Parathyroid adenoma (tissue), 2 donors: ENCODE data around the gene SYPL1.

Experiments
- H2AFZ ChIP-seq: fragments of 300-600 bp; sonication (generic); one replicate; pipeline ENCODE4 v1.7.0; 2017; ENCODE audit warnings: antibody characterized with exemption, mild to moderate bottlenecking
- H3K27ac ChIP-seq: fragments of 300-600 bp; sonication (generic); one replicate; pipeline ENCODE4 v1.7.0; 2017
- H3K27me3 ChIP-seq: fragments of 300-600 bp; sonication (generic); one replicate; pipeline ENCODE4 v1.7.0; 2017; ENCODE audit warnings: low read length; ENCODE audit not compliant: control insufficient read depth, insufficient read depth
- H3K36me3 ChIP-seq: fragments of 300-600 bp; sonication (generic); one replicate; pipeline ENCODE4 v1.7.0; 2017; ENCODE audit warnings: low read length; ENCODE audit not compliant: control insufficient read depth, insufficient read depth
- H3K4me1 ChIP-seq: fragments of 300-600 bp; sonication (generic); one replicate; pipeline ENCODE4 v1.7.0; 2017; ENCODE audit warnings: control low read depth
- H3K4me2 ChIP-seq: fragments of 300-600 bp; sonication (generic); one replicate; pipeline ENCODE4 v1.7.0; 2017; ENCODE audit warnings: low read length
- H3K4me3 ChIP-seq: fragments of 300-600 bp; sonication (generic); one replicate; pipeline ENCODE4 v1.7.0; 2017; ENCODE audit warnings: low read depth, low read length
- H3K79me2 ChIP-seq: fragments of 300-600 bp; sonication (generic); one replicate; pipeline ENCODE4 v1.7.0; 2017; ENCODE audit warnings: control low read depth
- H3K9ac ChIP-seq: fragments of 300-600 bp; sonication (generic); one replicate; pipeline ENCODE4 v1.7.0; 2017; ENCODE audit warnings: mild to moderate bottlenecking
- H3K9me3 ChIP-seq: fragments of 300-600 bp; sonication (generic); one replicate; pipeline ENCODE4 v1.7.0; 2017; ENCODE audit warnings: low read length; ENCODE audit not compliant: control insufficient read depth
- TF ChIP-seq, protein P1 (sequence below): fragments of 300-600 bp; sonication (generic); IDR thresholded peaks from one replicate; pipeline ENCODE4 v1.7.0; 2017; ENCODE audit warnings: antibody characterized with exemption, mild to moderate bottlenecking
- donor health status: primary hyperparathyroidism.

The SYPL1 gene

DNA sequence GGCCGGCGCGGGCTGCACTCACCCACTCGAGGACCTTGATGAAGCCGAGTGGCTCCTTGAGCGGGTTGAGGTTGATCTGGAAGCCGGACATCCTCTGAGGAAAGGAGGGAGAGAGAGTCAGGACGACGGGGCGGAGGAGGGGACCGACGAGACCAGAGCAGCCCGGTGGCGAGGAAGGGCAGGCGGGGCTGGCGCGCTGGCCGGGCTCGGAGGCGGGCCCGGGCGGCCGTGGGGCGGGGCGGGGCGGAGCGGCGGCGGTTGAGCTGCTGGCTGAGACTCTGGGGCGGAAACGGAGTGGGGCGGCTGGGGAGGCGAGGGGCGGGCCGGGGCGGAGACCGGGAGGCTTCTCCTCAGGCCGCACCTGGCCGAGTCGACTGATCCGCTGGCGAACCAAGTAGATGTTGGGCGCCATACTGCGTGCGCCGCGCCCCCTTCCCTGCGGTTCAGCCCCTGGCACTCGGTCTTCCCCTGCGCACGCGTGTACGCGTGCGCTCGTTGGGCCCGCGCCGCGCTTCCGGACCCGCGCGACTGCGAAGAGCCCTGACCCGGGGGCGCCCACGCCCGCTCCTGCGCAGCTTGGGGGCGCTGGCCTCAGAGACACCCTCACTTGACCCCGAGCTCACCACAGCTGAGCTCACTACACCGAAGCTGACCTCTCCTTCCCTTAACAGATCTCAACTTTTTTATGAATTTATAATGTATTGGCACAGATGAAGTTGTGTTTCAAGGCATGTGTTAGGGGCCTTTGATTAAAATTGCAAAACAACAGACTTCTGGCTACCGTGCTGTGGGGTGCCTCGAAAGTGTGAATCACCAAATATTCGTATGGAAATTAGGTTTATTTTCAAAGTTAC is at the start of gene SYPL1:
TSS of gene SYPL1 (minus strand) at position 195 of the 854 bp plus-strand sequence. CDS start at position 91, 104 bp downstream.
- H3K4me3 ChIP-seq, result peak within 1 kb of the TSS; percentile 92
- H3K4me1 ChIP-seq, result peaks cover 10% of the 10 kb centered on the region
- TF ChIP-seq, protein P1, sequence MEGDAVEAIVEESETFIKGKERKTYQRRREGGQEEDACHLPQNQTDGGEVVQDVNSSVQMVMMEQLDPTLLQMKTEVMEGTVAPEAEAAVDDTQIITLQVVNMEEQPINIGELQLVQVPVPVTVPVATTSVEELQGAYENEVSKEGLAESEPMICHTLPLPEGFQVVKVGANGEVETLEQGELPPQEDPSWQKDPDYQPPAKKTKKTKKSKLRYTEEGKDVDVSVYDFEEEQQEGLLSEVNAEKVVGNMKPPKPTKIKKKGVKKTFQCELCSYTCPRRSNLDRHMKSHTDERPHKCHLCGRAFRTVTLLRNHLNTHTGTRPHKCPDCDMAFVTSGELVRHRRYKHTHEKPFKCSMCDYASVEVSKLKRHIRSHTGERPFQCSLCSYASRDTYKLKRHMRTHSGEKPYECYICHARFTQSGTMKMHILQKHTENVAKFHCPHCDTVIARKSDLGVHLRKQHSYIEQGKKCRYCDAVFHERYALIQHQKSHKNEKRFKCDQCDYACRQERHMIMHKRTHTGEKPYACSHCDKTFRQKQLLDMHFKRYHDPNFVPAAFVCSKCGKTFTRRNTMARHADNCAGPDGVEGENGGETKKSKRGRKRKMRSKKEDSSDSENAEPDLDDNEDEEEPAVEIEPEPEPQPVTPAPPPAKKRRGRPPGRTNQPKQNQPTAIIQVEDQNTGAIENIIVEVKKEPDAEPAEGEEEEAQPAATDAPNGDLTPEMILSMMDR, result peak; percentile 21
- no peaks in the 10 kb centered on the region for H3K9me3 ChIP-seq
- peaks cover 23% of the 10 kb centered on the region for H3K79me2 ChIP-seq
- peak within 1 kb of the TSS; percentile 93 for H3K27ac ChIP-seq
- H3K27me3 ChIP-seq, result no peaks in the 10 kb centered on the region
- peak within 1 kb of the TSS; percentile 98 for H2AFZ ChIP-seq
- no peaks in the 10 kb centered on the region for H3K36me3 ChIP-seq
- peak within 1 kb of the TSS; percentile 84 for H3K4me2 ChIP-seq
- peak within 1 kb of the TSS; percentile 47 for H3K9ac ChIP-seq

DNA sequence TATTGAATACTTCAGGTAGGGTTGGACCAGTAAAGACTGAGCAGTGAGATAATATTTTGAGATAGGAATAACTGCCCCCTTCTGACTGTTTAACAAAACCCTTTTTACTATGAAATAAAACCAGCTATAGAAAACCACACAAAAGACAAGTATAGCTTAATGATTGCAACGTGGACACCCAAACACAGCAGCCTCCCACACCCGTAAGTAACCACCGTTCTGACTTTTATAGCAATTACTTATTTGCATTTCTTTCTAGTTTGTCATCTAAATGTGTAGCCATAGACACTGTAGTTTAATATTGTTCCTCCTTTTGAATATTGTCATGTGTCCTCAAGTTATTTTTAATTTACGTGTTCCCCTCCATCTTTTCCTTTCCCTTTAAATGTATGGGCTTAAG is 42.9 kb upstream of the SYPL1 start:
- TF ChIP-seq, protein P1, result no peak
- Histone ChIP-seq H2AFZ (no peak overlapping the region), H3K9me3 (no peaks in the 10 kb centered on the region), H3K4me3 (no peak overlapping the region), H3K27ac (no peak overlapping the region), H3K4me2 (no peak overlapping the region), H3K27me3 (no peaks in the 10 kb centered on the region), H3K9ac (no peak overlapping the region), H3K36me3 (no peaks in the 10 kb centered on the region), H3K4me1 (peaks cover 10% of the 10 kb centered on the region), H3K79me2 (no peaks in the 10 kb centered on the region)

DNA sequence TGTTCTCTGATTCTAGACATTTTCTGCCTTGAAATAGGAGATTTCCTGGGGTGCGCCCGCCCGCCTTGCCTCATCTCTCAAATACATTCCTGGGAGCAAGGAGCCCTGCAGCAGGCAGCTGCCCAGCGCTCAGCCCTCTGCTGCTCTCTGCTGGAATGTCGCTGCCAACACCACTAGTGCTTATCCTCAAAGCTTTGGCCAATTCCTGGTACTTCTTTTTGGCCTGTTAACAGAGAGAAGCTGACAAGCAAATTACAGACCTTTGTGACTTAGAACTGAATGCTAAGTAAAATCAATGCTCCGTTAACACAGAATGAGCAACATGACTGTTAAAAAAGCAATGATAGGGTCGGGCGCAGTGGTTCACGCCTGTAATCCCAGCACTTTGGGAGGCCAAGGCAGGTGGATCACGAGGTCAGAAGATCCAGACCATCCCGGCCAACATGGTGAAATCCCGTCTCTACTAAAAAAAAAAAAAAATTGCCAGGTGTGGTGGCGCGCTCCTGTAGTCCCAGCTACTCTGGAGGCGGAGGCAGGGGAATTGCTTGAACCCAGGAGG is 41.9 kb upstream of the SYPL1 start:
- peak overlapping the region; percentile 1 for H3K4me2 ChIP-seq
- H3K4me3 ChIP-seq, result no peak overlapping the region
- no peaks in the 10 kb centered on the region for H3K36me3 ChIP-seq
- TF ChIP-seq, protein P1, result peak; percentile 98
- H3K79me2 ChIP-seq, result no peaks in the 10 kb centered on the region
- peaks cover 10% of the 10 kb centered on the region for H3K4me1 ChIP-seq
- H3K27me3 ChIP-seq, result no peaks in the 10 kb centered on the region
- H3K9me3 ChIP-seq, result no peaks in the 10 kb centered on the region
- H3K9ac ChIP-seq, result no peak overlapping the region
- H3K27ac ChIP-seq, result peak overlapping the region; percentile 11
- H2AFZ ChIP-seq, result peak overlapping the region; percentile 69

DNA sequence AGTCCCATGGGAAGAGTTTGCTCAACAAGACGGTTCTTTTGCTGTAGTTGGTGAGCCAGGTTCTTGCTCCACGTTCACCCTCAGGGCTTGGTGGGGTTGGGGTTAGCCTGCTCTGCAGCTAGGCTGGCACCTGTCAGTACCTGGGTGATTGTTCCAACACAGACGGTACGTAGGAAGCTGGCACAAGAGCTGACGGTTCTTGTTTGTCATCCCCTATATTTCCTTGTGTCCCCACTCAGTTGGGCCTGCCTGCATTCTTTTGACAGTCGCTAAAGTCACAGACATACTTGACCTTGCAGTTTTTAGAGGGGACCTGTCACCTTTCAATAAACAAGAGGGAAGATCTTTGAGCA is 40.2 kb upstream of the SYPL1 start:
- no peaks in the 10 kb centered on the region for H3K79me2 ChIP-seq
- TF ChIP-seq, protein P1, result no peak
- H3K9ac ChIP-seq, result no peak overlapping the region

More for the DNA sequence above, 40.2 kb upstream of the SYPL1 start:
- no peaks in the 10 kb centered on the region for H3K36me3 ChIP-seq
- H3K4me1 ChIP-seq, result peaks cover 10% of the 10 kb centered on the region
- H2AFZ ChIP-seq, result peak overlapping the region; percentile 69
- H3K27me3 ChIP-seq, result no peaks in the 10 kb centered on the region
- H3K9me3 ChIP-seq, result no peaks in the 10 kb centered on the region
- no peak overlapping the region for H3K4me2 ChIP-seq
- H3K4me3 ChIP-seq, result no peak overlapping the region
- H3K27ac ChIP-seq, result no peak overlapping the region
